Measurements from ENCODE around the gene FKBP14.

The FKBP14 gene

GRCh38 chr7:30036220-30036619 is 9.7 kb upstream of the FKBP14 start:
- DNase-seq (ENCODE audit: low read depth, low spot score), result no peak
- TF ChIP-seq, protein P1, sequence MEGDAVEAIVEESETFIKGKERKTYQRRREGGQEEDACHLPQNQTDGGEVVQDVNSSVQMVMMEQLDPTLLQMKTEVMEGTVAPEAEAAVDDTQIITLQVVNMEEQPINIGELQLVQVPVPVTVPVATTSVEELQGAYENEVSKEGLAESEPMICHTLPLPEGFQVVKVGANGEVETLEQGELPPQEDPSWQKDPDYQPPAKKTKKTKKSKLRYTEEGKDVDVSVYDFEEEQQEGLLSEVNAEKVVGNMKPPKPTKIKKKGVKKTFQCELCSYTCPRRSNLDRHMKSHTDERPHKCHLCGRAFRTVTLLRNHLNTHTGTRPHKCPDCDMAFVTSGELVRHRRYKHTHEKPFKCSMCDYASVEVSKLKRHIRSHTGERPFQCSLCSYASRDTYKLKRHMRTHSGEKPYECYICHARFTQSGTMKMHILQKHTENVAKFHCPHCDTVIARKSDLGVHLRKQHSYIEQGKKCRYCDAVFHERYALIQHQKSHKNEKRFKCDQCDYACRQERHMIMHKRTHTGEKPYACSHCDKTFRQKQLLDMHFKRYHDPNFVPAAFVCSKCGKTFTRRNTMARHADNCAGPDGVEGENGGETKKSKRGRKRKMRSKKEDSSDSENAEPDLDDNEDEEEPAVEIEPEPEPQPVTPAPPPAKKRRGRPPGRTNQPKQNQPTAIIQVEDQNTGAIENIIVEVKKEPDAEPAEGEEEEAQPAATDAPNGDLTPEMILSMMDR (IDR thresholded peaks at IDR 0.05; ENCODE audit: low read depth, low read length), result no peak
- in situ Hi-C loops (cut with HindIII; ENCODE audit: low sequenced_read_pairs), result no loop called here

GRCh38 chr7:30034501-30034900 is 8.0 kb upstream of the FKBP14 start:
- H3K4me3 ChIP-seq (ENCODE audit: low read depth, low read length), result no peak overlapping the region
- in situ Hi-C loops (cut with HindIII; ENCODE audit: low sequenced_read_pairs), result no loop called here
- TF ChIP-seq, protein P1 (IDR thresholded peaks at IDR 0.05; ENCODE audit: low read depth, low read length), result no peak
- DNase-seq (ENCODE audit: low read depth, low spot score), result no peak

More at GRCh38 chr7:30036220-30036619, 9.7 kb upstream of the FKBP14 start:
- H3K4me3 ChIP-seq (ENCODE audit: low read depth, low read length), result no peak overlapping the region

GRCh38 chr7:30032310-30033125 is 6.0 kb upstream of the FKBP14 start:
- in situ Hi-C loops (cut with HindIII; ENCODE audit: low sequenced_read_pairs), result no loop called here
- DNase-seq (ENCODE audit: low read depth, low spot score), result peak; percentile 53
- TF ChIP-seq, protein P1 (IDR thresholded peaks at IDR 0.05; ENCODE audit: low read depth, low read length), result no peak
- H3K4me3 ChIP-seq (ENCODE audit: low read depth, low read length), result no peak overlapping the region

DNA sequence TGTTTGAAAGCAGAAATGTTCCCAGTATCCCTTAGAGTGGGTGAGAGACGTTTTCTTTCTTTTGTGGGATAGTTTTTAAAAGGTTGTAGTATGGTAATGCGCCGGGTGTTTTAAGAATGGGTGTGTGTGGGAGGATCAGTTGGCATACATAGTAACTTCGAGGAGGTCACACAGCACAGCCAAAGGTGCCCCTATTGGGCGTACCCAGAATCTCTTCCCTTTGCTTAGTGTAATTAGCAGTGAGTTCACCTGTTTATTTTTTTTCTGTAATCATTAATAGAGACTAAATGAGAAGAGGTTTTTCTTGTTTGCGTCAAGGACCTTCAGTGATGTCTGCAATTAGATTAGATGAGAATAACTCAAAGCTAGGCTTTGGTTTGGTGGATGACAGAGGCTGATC is 3.2 kb upstream of the FKBP14 start:
- DNase-seq (ENCODE audit: low read depth, low spot score), result no peak
- TF ChIP-seq, protein P1 (IDR thresholded peaks at IDR 0.05; ENCODE audit: low read depth, low read length), result no peak
- in situ Hi-C loops (cut with HindIII; ENCODE audit: low sequenced_read_pairs), result no loop called here
- H3K4me3 ChIP-seq (ENCODE audit: low read depth, low read length), result peak overlapping the region; percentile 56

GRCh38 chr7:30028749-30029635 is 2.5 kb upstream of the FKBP14 start:
- peak; percentile 28 for DNase-seq (ENCODE audit: low read depth, low spot score)
- TF ChIP-seq, protein P1 (IDR thresholded peaks at IDR 0.05; ENCODE audit: low read depth, low read length), result no peak
- peak overlapping the region; percentile 56 for H3K4me3 ChIP-seq (ENCODE audit: low read depth, low read length)
- in situ Hi-C loops (cut with HindIII; ENCODE audit: low sequenced_read_pairs), result no loop called here

DNA sequence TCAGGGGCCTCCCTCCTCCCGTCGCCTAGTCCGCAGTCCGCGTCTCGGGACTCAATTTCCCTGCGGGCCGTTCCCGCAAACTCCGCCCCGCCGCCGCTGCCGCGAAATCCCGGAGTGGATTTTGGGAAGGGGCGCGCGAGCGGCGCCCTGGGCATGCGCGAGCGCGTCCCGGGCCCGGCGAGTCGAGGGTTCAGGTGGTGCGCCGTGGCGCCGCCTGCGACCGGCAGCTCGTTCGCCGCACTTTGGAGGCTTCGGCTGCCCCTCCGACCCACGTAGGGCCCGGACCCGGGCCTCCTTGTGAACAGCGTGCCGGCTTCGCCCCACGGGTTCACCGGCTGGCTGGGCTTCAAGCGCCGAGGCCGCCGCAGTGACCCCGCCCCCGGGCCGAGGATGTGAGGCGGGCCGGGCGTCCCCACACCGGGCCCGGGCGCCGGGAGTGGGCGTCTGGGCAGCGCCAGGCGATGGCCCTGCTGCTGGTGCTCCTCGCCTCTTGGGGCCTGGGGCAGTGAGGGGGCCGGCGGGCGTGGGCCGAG is 1.8 kb upstream of the FKBP14 start, which contains the start of gene PLEKHA8:
TSS of gene PLEKHA8 (plus strand) at position 197 of the 533 bp plus-strand sequence. CDS start 351 bp downstream, outside the sequence.
- peak within 1 kb of the TSS; percentile 56 for H3K4me3 ChIP-seq (ENCODE audit: low read depth, low read length)
- TF ChIP-seq, protein P1 (IDR thresholded peaks at IDR 0.05; ENCODE audit: low read depth, low read length), result no peak
- DNase-seq (ENCODE audit: low read depth, low spot score), result peak; percentile 89
- in situ Hi-C loops (cut with HindIII; ENCODE audit: low sequenced_read_pairs), result no loop called here

Data from astrocyte of the spinal cord (primary cell).